ENCODE results near the gene ECSCR. TPM values are rescaled to one million over a fixed set of nuclear protein-coding genes. Genes with fewer than 3 reads are reported as not detected.
"Not testable (repeated sequence)": the region's sequence is repeated elsewhere in the genome, so short reads cannot be mapped to it uniquely, and the experiment has no call there.

The ECSCR gene
- total RNA-seq, 1 donor from 2014 or later = not detected

DNA sequence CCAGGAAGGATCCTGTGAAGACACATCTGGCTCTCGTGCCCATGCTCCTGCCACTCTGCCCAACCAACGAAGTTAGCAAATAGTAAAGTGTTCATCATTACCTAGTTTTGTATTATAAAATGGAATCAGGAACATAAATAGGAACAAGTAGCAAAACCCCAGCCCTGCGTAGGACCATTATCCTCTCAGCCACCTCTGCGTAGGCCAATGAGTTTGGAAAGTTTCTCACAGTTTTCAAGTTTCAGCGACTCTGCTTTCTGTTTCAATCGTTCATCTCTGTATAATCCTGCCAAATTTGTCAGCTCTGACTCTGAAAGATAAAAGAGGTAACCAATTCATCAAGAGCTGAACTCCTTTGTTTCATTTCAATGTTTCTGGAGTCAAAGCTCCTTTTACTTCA lies 48.6 kb downstream of the ECSCR start:
- Mint-ChIP-seq H3K4me3 (ENCODE audit: unreplicated experiment) (no peak overlapping the region), H3K9me3 (ENCODE audit: unreplicated experiment) (no peaks in the 10 kb centered on the region), H3K36me3 (ENCODE audit: unreplicated experiment) (peaks cover 24% of the 10 kb centered on the region), H3K4me1 (ENCODE audit: unreplicated experiment) (peaks cover 8% of the 10 kb centered on the region), H3K27ac (ENCODE audit: unreplicated experiment) (no peak overlapping the region), H3K27me3 (ENCODE audit: unreplicated experiment) (no peaks in the 10 kb centered on the region)
- TF ChIP-seq, protein P1, sequence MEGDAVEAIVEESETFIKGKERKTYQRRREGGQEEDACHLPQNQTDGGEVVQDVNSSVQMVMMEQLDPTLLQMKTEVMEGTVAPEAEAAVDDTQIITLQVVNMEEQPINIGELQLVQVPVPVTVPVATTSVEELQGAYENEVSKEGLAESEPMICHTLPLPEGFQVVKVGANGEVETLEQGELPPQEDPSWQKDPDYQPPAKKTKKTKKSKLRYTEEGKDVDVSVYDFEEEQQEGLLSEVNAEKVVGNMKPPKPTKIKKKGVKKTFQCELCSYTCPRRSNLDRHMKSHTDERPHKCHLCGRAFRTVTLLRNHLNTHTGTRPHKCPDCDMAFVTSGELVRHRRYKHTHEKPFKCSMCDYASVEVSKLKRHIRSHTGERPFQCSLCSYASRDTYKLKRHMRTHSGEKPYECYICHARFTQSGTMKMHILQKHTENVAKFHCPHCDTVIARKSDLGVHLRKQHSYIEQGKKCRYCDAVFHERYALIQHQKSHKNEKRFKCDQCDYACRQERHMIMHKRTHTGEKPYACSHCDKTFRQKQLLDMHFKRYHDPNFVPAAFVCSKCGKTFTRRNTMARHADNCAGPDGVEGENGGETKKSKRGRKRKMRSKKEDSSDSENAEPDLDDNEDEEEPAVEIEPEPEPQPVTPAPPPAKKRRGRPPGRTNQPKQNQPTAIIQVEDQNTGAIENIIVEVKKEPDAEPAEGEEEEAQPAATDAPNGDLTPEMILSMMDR (IDR thresholded peaks at IDR 0.05) = no peak
- no peak for DNase-seq (ENCODE audit: extremely low spot score, unreplicated experiment)

DNA sequence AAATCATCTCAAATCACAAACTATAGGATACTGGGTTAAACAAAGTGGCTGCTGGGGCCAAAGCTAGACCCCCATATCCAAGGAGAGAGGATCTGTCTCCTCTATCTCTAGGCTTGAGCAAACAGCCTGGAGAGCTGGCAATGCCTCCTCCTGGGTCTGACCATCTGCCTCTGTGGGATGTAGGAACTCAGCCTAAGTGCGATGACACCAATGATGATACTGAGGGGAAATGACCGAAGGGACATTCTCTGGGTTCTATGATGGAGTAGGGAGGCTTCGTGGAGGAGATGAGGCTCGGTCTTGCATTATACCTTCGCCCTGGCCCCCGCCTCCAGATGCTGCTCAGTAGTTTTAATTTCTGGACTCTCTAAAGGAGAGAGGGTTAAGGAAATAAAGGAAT lies 49.4 kb downstream of the ECSCR start:
- Mint-ChIP-seq H3K27me3 (ENCODE audit: unreplicated experiment) (no peaks in the 10 kb centered on the region), H3K4me3 (ENCODE audit: unreplicated experiment) (no peak overlapping the region), H3K27ac (ENCODE audit: unreplicated experiment) (no peak overlapping the region), H3K9me3 (ENCODE audit: unreplicated experiment) (no peaks in the 10 kb centered on the region), H3K36me3 (ENCODE audit: unreplicated experiment) (peaks cover 17% of the 10 kb centered on the region), H3K4me1 (ENCODE audit: unreplicated experiment) (peaks cover 6% of the 10 kb centered on the region)
- TF ChIP-seq, protein P1 (IDR thresholded peaks at IDR 0.05) = no peak
- no peak for DNase-seq (ENCODE audit: extremely low spot score, unreplicated experiment)

DNA sequence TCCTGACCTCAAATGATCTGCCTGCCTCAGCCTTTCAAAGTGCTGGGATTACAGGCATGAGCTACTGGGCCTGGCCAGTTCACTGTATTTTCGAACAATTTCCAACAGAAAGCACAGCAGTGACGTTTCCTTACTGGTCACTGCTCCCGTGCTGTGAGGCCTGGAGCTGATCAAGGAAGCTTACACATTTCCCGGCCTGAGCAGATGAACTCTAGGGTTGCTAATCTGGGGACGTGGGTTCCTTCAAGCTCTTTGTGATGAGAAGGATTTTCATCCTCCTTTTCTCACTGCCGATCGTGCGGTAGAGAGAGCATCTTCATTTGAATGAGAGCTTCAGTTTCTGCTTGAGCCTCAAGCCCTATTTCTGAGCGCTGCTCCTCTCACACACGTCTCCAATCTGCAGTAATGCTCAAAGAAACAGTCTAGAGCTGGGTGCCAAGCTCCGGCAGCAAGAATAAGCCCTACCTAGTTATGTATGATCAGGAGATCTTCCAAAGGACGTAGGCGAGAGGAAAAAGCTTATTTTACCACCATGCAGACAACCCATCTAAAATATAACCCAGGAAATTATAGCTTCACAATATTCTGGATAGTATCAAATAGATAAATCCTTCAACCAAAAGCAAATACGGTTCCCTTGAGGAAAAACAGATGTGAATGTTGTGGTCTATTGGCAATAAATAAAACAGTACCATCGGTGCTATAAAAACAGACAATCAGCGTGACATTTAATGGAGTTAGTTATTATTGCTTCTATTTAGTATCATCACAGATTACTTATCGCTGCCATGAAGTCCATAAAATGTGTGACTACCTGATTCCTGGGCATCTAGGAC lies 51.3 kb downstream of the ECSCR start:
- TF ChIP-seq, protein P1 (IDR thresholded peaks at IDR 0.05) = no peak
- H3K27me3 Mint-ChIP-seq (ENCODE audit: unreplicated experiment) = no peaks in the 10 kb centered on the region
- no peaks in the 10 kb centered on the region for H3K4me1 Mint-ChIP-seq (ENCODE audit: unreplicated experiment)
- no peak overlapping the region for H3K27ac Mint-ChIP-seq (ENCODE audit: unreplicated experiment)
- DNase-seq (ENCODE audit: extremely low spot score, unreplicated experiment) = no peak
- H3K36me3 Mint-ChIP-seq (ENCODE audit: unreplicated experiment) = peaks cover 15% of the 10 kb centered on the region
- no peaks in the 10 kb centered on the region for H3K9me3 Mint-ChIP-seq (ENCODE audit: unreplicated experiment)
- no peak overlapping the region for H3K4me3 Mint-ChIP-seq (ENCODE audit: unreplicated experiment)

DNA sequence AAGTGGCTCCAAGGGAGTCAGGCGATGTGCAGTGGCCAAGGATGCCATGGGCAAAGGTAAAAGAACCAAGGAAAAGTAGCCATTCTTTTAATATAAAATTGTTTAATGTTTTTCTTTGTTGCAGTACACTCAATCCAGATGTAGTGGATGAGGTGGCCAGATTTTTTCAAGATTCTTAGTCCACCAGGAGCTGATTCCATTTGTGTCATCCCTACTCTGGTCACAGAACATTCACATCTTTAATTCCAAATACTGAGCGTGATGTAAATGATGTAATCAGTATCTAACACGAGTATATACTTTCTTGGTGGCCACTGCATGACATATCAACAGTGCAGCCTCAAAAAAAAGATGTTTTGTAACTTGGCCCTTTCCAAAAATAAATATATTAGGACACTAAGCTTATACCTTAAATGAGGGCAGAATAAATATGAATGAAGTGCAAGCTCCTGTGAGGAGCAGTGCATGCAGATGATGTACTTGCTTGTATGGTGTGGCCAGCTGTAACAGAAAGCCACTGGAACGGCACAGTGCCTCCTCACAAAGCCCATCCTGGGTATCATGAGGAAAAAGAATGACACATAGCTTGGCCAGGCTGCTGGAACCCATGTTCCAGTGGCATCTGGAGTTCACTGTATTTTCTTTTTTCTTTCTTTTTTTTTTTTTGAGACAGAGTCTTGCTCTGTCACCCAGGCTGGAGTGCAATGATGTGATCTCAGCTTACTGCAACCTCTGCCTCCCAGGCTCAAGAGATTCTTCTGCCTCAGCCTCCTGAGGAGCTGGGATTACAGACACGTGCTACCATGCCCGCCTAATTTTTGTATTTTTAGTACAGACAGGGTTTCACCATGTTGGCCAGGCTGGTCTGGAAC lies 52.2 kb downstream of the ECSCR start:
- Mint-ChIP-seq H3K9me3 (ENCODE audit: unreplicated experiment) (no peaks in the 10 kb centered on the region), H3K27me3 (ENCODE audit: unreplicated experiment) (no peaks in the 10 kb centered on the region), H3K4me3 (ENCODE audit: unreplicated experiment) (no peak overlapping the region), H3K4me1 (ENCODE audit: unreplicated experiment) (peaks cover 7% of the 10 kb centered on the region), H3K36me3 (ENCODE audit: unreplicated experiment) (peaks cover 12% of the 10 kb centered on the region), H3K27ac (ENCODE audit: unreplicated experiment) (no peak overlapping the region)
- no peak for DNase-seq (ENCODE audit: extremely low spot score, unreplicated experiment)
- TF ChIP-seq, protein P1 (IDR thresholded peaks at IDR 0.05) = no peak

DNA sequence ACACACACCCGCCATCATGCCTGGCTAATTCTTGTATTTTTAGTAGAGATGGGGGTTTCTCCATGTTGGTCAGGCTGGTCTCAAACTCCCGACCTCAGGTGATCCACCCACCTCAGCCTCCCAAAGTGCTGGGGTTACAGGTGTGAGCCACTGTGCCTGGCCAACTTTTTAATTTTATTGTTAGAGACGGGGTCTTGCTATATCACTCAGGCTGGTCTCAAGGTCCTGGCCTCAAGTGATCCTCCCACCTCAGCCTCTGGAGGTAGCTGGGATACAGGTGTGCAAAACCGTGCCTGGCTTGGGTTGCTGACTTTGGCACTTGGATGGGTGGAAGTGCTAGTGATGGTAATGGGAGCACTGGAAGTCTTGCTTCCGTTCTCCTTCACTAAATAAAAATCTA lies 53.4 kb downstream of the ECSCR start:
- DNase-seq (ENCODE audit: extremely low spot score, unreplicated experiment); H3K9me3 Mint-ChIP-seq (ENCODE audit: unreplicated experiment); H3K27me3 Mint-ChIP-seq (ENCODE audit: unreplicated experiment); H3K27ac Mint-ChIP-seq (ENCODE audit: unreplicated experiment); H3K4me3 Mint-ChIP-seq (ENCODE audit: unreplicated experiment): not testable (repeated sequence)
- peaks cover 11% of the 10 kb centered on the region for H3K36me3 Mint-ChIP-seq (ENCODE audit: unreplicated experiment)
- peaks cover 18% of the 10 kb centered on the region for H3K4me1 Mint-ChIP-seq (ENCODE audit: unreplicated experiment)

Data from osteocyte (in vitro differentiated cells).